ENCODE data around the gene ARGLU1. TPM values are rescaled to one million over a fixed set of nuclear protein-coding genes. Genes with fewer than 3 reads are reported as not detected.

Gene ARGLU1
- total RNA-seq, 1 donor: 42.0 TPM

DNA sequence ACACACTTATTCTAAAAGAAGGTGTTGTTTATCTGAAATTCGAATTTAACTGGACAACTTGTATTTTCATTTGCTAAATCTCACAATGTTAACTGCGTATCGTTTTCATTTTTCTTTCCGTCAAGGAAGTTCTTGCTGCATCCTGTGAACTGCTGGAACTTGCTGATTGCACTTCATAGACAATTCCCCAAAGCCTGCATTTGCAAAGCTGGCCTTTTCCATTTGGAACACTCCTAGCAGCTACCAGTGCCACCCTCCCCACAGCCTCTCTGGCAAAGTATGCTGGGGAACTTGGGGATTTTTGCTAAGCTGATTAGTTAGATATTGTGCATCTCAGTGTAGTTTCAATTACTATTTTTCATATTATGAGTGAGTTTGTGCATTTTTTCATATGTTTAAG, 20.4 kb upstream of the ARGLU1 start:
- H3K27ac ChIP-seq (ENCODE audit: low read depth, low read length): no peak overlapping the region
- no peak overlapping the region for H3K4me2 ChIP-seq (ENCODE audit: insufficient read depth, low read length)
- DNase-seq (ENCODE audit: insufficient read length, low spot score, missing footprints): no peak
- TF ChIP-seq CTCF (IDR thresholded peaks at IDR 0.05; ENCODE audit: extremely low read depth, low read depth, low read length): no peak
- no peaks in the 10 kb centered on the region for H3K27me3 ChIP-seq (ENCODE audit: insufficient read depth, low read length)
- H4K20me1 ChIP-seq (ENCODE audit: insufficient read depth, low read length): peaks cover 2% of the 10 kb centered on the region
- no peaks in the 10 kb centered on the region for H3K79me2 ChIP-seq (ENCODE audit: insufficient read depth, low read length)
- H3K4me3 ChIP-seq (ENCODE audit: insufficient read depth, low read length): no peak overlapping the region
- no peaks in the 10 kb centered on the region for H3K9me3 ChIP-seq (ENCODE audit: low read depth, low read length)
- H3K4me1 ChIP-seq (ENCODE audit: insufficient read depth, low read length): no peaks in the 10 kb centered on the region
- no peak overlapping the region for H2AFZ ChIP-seq (ENCODE audit: low read length)
- H3K36me3 ChIP-seq (ENCODE audit: insufficient read depth, low read length): no peaks in the 10 kb centered on the region

DNA sequence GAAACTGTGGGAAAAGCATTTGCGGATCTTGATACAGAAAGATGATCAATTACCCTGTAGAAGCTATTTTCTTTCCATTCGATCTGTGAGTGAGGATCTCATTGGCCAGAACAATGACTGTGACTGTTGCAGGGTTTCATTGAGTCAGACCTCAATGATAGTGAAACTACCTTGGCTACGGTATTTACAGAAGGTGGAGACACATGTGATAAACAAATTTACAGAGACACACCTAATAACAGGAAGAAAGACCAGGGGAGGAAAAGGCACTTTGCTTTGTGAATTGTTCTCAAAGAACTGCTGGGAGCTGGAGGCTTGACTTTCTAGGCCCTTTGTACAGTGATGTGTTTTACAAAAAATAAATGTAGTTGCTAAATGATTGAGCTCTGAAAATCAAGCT, 19.9 kb upstream of the ARGLU1 start:
- Histone ChIP-seq H3K9me3 (ENCODE audit: low read depth, low read length) (no peaks in the 10 kb centered on the region), H2AFZ (ENCODE audit: low read length) (no peak overlapping the region), H3K79me2 (ENCODE audit: insufficient read depth, low read length) (no peaks in the 10 kb centered on the region), H3K36me3 (ENCODE audit: insufficient read depth, low read length) (no peaks in the 10 kb centered on the region), H3K4me2 (ENCODE audit: insufficient read depth, low read length) (no peak overlapping the region), H3K27me3 (ENCODE audit: insufficient read depth, low read length) (no peaks in the 10 kb centered on the region), H3K4me1 (ENCODE audit: insufficient read depth, low read length) (no peaks in the 10 kb centered on the region), H4K20me1 (ENCODE audit: insufficient read depth, low read length) (peaks cover 2% of the 10 kb centered on the region), H3K4me3 (ENCODE audit: insufficient read depth, low read length) (no peak overlapping the region), H3K27ac (ENCODE audit: low read depth, low read length) (no peak overlapping the region)
- DNase-seq (ENCODE audit: insufficient read length, low spot score, missing footprints): no peak
- no peak for TF ChIP-seq CTCF (IDR thresholded peaks at IDR 0.05; ENCODE audit: extremely low read depth, low read depth, low read length)

GRCh38 chr13:106586648-106587166, 18.8 kb upstream of the ARGLU1 start:
- H4K20me1 ChIP-seq (ENCODE audit: insufficient read depth, low read length): peaks cover 1% of the 10 kb centered on the region
- no peak overlapping the region for H2AFZ ChIP-seq (ENCODE audit: low read length)
- no peak overlapping the region for H3K4me2 ChIP-seq (ENCODE audit: insufficient read depth, low read length)
- H3K79me2 ChIP-seq (ENCODE audit: insufficient read depth, low read length): no peaks in the 10 kb centered on the region
- no peak for DNase-seq (ENCODE audit: insufficient read length, low spot score, missing footprints)
- no peak overlapping the region for H3K4me3 ChIP-seq (ENCODE audit: insufficient read depth, low read length)
- H3K36me3 ChIP-seq (ENCODE audit: insufficient read depth, low read length): no peaks in the 10 kb centered on the region
- H3K27me3 ChIP-seq (ENCODE audit: insufficient read depth, low read length): no peaks in the 10 kb centered on the region
- no peaks in the 10 kb centered on the region for H3K9me3 ChIP-seq (ENCODE audit: low read depth, low read length)
- H3K27ac ChIP-seq (ENCODE audit: low read depth, low read length): no peak overlapping the region
- H3K4me1 ChIP-seq (ENCODE audit: insufficient read depth, low read length): no peaks in the 10 kb centered on the region
- no peak for TF ChIP-seq CTCF (IDR thresholded peaks at IDR 0.05; ENCODE audit: extremely low read depth, low read depth, low read length)

DNA sequence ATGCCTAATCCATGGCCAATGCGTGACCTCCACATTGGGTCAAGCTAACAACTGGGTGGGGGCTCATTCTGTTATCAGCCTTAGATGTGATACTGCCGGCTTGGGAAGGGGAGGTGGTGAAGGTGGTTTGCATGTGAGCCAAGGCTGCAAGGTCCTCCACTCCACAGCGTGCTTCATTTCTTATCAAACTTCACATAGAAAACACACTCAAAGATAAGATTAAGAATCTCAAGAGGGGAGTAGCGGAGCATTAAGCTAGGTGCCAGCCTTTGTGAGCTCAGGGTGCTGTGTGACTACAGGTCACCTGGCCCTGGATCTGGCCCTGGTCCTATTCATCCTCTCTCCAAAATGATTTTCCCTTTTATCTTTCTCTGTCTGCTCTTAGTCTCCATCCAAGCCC, 13.3 kb upstream of the ARGLU1 start:
- H3K9me3 ChIP-seq (ENCODE audit: low read depth, low read length): no peaks in the 10 kb centered on the region
- no peaks in the 10 kb centered on the region for H3K79me2 ChIP-seq (ENCODE audit: insufficient read depth, low read length)
- H2AFZ ChIP-seq (ENCODE audit: low read length): no peak overlapping the region
- DNase-seq (ENCODE audit: insufficient read length, low spot score, missing footprints): no peak
- no peaks in the 10 kb centered on the region for H3K36me3 ChIP-seq (ENCODE audit: insufficient read depth, low read length)
- no peak overlapping the region for H3K4me3 ChIP-seq (ENCODE audit: insufficient read depth, low read length)
- no peak for TF ChIP-seq CTCF (IDR thresholded peaks at IDR 0.05; ENCODE audit: extremely low read depth, low read depth, low read length)
- no peaks in the 10 kb centered on the region for H3K27me3 ChIP-seq (ENCODE audit: insufficient read depth, low read length)
- H3K4me2 ChIP-seq (ENCODE audit: insufficient read depth, low read length): no peak overlapping the region
- H3K4me1 ChIP-seq (ENCODE audit: insufficient read depth, low read length): no peaks in the 10 kb centered on the region
- no peak overlapping the region for H3K27ac ChIP-seq (ENCODE audit: low read depth, low read length)
- H4K20me1 ChIP-seq (ENCODE audit: insufficient read depth, low read length): no peaks in the 10 kb centered on the region
